Effector memory CD8-positive, alpha-beta T cell (primary cell): ENCODE results near the gene HOXB6.
A peak's percentile ranks its signal among the peaks of the same experiment; 100 is the strongest.

ENCODE experiments used
- ATAC-seq: fragments of 150-1000 bp; cut with Tn5 transposase; replicated peaks from 2 replicates; pipeline ENCODE4 v1.10.0; 2021; ENCODE audit warnings: mild to moderate bottlenecking, moderate library complexity
- DNase-seq, 3 experiments: peaks; one replicate each; pipeline ENCODE4 v3.0.0; 2021
- H3K27ac Mint-ChIP-seq, 2 donors: one replicate each; pipeline ENCODE4 v1.8.0; 2022; ENCODE audit warnings: mild to moderate bottlenecking in 2 of 2, mixed read lengths in 2 of 2, moderate library complexity in 2 of 2
- H3K27me3 Mint-ChIP-seq, 2 donors: one replicate each; pipeline ENCODE4 v1.8.0; 2022; ENCODE audit warnings: mixed read lengths in 2 of 2
- H3K36me3 Mint-ChIP-seq: one replicate; pipeline ENCODE4 v1.8.0; 2022; ENCODE audit warnings: mild to moderate bottlenecking, moderate library complexity, mixed read lengths; ENCODE audit not compliant: insufficient read depth
- H3K4me1 Mint-ChIP-seq, 2 donors: one replicate each; pipeline ENCODE4 v1.8.0; 2022; ENCODE audit warnings: low read depth in 2 of 2, mixed read lengths in 2 of 2
- H3K4me3 Mint-ChIP-seq, 2 donors: one replicate each; pipeline ENCODE4 v1.8.0; 2022; ENCODE audit warnings: mild to moderate bottlenecking in 2 of 2, mixed read lengths in 2 of 2, moderate library complexity in 2 of 2
- H3K9me3 Mint-ChIP-seq, 2 donors: one replicate each; pipeline ENCODE4 v1.8.0; 2022; ENCODE audit warnings: mixed read lengths in 2 of 2

HOXB6 gene

DNA sequence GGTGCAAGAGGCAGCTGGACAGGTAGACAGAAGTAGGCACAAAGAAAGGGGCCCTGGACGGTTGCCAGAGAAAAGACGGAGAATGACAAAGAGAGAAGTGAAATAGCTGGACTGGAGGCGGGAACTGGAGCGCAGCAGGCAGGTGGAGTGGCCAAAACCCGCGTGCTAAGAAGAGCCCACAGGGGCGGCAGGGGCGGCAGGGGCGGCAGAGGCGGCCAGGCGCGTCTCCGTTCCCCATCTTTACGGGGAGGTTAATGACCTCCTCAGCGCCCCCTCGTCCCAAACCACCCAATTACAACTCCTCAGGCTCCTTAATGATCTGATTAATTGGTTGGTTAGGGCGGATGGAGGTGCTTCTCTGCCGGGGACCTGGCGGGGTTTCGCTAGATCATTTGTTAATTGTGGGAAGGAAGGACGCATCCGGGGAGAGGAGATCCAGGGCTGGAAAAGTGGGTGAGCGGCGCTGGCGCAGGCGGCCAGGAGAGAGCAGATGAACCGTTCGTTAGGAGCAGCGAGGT lies 36.8 kb upstream of the HOXB6 start:
- Mint-ChIP-seq H3K36me3 (peaks cover 11% of the 10 kb centered on the region), H3K27me3 (peaks cover 64 to 100% of the 10 kb centered on the region in 2 donors), H3K4me1 (peaks cover 20 to 23% of the 10 kb centered on the region in 2 donors), H3K27ac (no peak overlapping the region), H3K4me3 (peak overlapping the region; percentile 1 to 55), H3K9me3 (no peaks in the 10 kb centered on the region)
- ATAC-seq (no peak), DNase-seq (no peak)

GRCh38 chr17:48640858-48641180 lies 36.0 kb upstream of the HOXB6 start:
- no peaks in the 10 kb centered on the region for H3K9me3 Mint-ChIP-seq
- peaks cover 18% of the 10 kb centered on the region in 2 donors for H3K4me1 Mint-ChIP-seq
- H3K36me3 Mint-ChIP-seq, result peaks cover 6% of the 10 kb centered on the region
- H3K27me3 Mint-ChIP-seq, result peaks cover 66 to 100% of the 10 kb centered on the region in 2 donors
- no peak overlapping the region for H3K27ac Mint-ChIP-seq
- no peak overlapping the region for H3K4me3 Mint-ChIP-seq
- ATAC-seq, result no peak
- DNase-seq, result no peak

- Mint-ChIP-seq H3K4me1 (peaks cover 15 to 17% of the 10 kb centered on the region in 2 donors), H3K27ac (no peak overlapping the region), H3K9me3 (no peaks in the 10 kb centered on the region), H3K27me3 (peaks cover 66 to 100% of the 10 kb centered on the region in 2 donors), H3K4me3 (no peak overlapping the region), H3K36me3 (peaks cover 6% of the 10 kb centered on the region)
- ATAC-seq, result no peak
- DNase-seq, result no peak
These were observed 35.4 kb upstream of the HOXB6 start for GRCh38 chr17:48639982-48640857.

GRCh38 chr17:48639136-48639535 lies 34.4 kb upstream of the HOXB6 start:
- no peak overlapping the region for H3K27ac Mint-ChIP-seq
- peaks cover 11 to 17% of the 10 kb centered on the region in 2 donors for H3K4me1 Mint-ChIP-seq
- no peak overlapping the region for H3K4me3 Mint-ChIP-seq
- H3K36me3 Mint-ChIP-seq, result peaks cover 9% of the 10 kb centered on the region
- no peaks in the 10 kb centered on the region for H3K9me3 Mint-ChIP-seq
- no peak for DNase-seq
- no peak for ATAC-seq
- peaks cover 69 to 100% of the 10 kb centered on the region in 2 donors for H3K27me3 Mint-ChIP-seq

DNA sequence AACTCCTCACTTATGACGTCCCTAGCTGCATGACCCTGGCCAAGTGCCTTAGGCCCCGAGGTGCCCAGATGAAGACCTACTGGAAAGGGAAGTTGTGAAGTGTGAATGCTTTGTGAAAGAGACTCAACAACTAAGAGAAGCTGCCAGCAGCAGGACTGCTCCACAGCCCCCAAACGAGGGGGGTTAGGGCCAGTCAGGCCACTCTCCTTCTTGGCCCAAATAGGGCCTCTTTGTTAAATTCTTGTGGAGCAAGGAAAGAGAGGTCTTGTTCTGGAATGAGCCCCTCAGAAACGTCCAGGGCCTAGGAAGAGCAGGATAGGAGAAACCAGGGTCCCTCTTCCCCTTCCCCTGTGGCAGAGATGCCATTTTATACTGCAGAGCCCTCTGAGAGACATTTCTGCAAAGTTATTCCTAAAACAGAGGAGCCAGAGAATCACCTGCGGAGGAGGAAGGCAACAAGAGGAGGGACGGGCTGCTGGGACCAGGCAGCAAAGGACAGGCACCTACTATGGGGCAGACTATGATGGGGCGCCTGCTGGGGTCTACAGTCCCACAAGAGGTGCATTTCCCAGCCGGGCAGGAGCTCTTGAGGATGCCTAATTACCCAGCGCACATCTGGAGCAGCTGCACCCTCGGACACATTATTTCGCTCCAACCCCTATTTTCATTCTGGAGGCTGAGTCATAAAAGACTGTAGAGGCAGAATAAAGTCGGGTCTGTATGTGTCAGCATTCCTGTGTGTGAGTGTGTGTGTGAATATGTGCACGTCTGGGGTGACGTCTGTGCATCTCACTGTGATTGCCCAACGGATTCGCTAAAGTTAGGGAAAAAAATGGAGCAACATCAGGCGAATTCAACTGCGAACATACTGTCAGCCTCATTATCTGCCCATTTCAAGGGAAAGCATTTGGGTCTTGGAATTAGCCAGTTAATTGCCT lies 32.8 kb upstream of the HOXB6 start:
- peaks cover 67 to 100% of the 10 kb centered on the region in 2 donors for H3K27me3 Mint-ChIP-seq
- no peak for DNase-seq
- no peak for ATAC-seq
- peaks cover 11 to 15% of the 10 kb centered on the region in 2 donors for H3K4me1 Mint-ChIP-seq
- no peaks in the 10 kb centered on the region for H3K9me3 Mint-ChIP-seq
- H3K27ac Mint-ChIP-seq, result no peak overlapping the region
- peaks cover 11% of the 10 kb centered on the region for H3K36me3 Mint-ChIP-seq
- peak overlapping the region in 1 of 2 donors; percentile 62 for H3K4me3 Mint-ChIP-seq

DNA sequence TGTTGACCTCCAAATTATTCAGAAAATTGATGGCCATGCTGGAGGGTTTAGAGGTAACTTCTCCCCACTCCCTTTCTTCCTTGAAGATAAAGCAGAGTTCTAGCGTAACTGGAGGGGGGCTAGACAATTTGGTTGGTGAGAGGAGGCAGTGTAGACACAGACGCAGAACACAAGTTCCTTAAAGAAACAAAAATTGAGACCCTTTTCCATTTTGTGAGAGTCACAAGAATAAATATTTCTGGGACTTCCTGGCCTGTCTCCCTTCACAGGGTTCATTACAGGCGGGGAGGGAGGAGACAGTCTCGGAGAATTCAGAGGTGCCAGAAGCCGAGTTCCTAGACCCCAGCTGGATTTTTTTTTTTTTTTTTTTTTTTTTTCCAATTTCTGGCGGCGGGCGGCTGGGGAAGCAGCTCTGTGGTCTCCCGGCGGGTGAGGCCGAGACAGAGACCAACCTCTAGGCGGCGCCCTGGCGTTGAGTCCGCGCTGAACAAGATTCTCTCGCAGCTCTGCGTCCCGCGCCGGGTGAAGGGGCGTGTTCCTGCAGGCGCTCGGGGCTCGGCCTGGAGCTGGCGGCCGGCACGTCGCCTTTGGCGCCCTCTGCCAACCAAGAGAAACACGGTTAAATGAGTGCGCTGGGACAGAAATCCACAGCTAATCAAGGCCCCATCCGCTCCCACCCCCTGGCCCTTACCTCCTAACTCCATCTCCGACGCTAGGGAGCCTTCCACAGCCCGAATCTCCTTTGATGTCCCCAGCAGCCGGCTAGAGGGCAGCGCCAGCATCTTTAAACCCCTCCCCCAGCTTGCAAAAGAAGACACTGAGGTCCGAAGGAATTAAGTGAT lies 31.6 kb upstream of the HOXB6 start:
- DNase-seq (peak; percentile 59 to 61 (median 60)), ATAC-seq (peak; percentile 91)
- H3K27ac Mint-ChIP-seq, result no peak overlapping the region
- peaks cover 11% of the 10 kb centered on the region for H3K36me3 Mint-ChIP-seq
- peak overlapping the region in 1 of 2 donors; percentile 62 for H3K4me3 Mint-ChIP-seq
- H3K4me1 Mint-ChIP-seq, result peaks cover 7 to 8% of the 10 kb centered on the region in 2 donors
- H3K27me3 Mint-ChIP-seq, result peaks cover 61 to 100% of the 10 kb centered on the region in 2 donors
- H3K9me3 Mint-ChIP-seq, result no peaks in the 10 kb centered on the region

- H3K4me1 Mint-ChIP-seq, result peaks cover 5 to 6% of the 10 kb centered on the region in 2 donors
- H3K27me3 Mint-ChIP-seq, result peaks cover 68 to 100% of the 10 kb centered on the region in 2 donors
- H3K9me3 Mint-ChIP-seq, result no peaks in the 10 kb centered on the region
- peaks cover 8% of the 10 kb centered on the region for H3K36me3 Mint-ChIP-seq
- DNase-seq (no peak), ATAC-seq (no peak)
- H3K27ac Mint-ChIP-seq, result no peak overlapping the region
- peak overlapping the region in 1 of 2 donors; percentile 53 for H3K4me3 Mint-ChIP-seq
These were observed 29.9 kb upstream of the HOXB6 start for GRCh38 chr17:48634493-48635208.

DNA sequence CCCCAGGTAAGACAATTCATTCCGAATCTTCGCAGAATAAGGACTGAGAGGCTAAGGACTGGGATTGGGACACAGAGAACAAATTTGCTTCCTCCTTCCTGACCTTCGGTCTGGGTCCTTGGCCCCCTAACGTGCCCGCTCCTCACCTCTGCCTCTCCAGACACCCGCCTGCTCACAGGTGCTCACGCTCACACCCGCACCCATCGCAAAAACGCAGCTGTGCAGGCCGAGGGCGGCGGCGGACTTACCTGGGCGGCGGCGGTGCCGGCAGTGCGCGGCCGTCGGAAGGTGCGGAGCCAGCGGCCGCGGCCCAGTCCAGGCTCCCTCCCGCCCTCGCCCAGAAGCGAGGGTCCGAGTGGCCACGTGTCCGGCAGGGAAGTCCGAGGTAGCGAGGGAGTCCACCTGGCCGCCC lies 28.5 kb upstream of the HOXB6 start:
- Mint-ChIP-seq H3K36me3 (peaks cover 8% of the 10 kb centered on the region), H3K27ac (no peak overlapping the region), H3K9me3 (no peaks in the 10 kb centered on the region), H3K27me3 (peaks cover 78 to 100% of the 10 kb centered on the region in 2 donors), H3K4me1 (peaks cover 5 to 6% of the 10 kb centered on the region in 2 donors), H3K4me3 (peak overlapping the region in 1 of 2 donors; percentile 37)
- no peak for ATAC-seq
- DNase-seq, result no peak

DNA sequence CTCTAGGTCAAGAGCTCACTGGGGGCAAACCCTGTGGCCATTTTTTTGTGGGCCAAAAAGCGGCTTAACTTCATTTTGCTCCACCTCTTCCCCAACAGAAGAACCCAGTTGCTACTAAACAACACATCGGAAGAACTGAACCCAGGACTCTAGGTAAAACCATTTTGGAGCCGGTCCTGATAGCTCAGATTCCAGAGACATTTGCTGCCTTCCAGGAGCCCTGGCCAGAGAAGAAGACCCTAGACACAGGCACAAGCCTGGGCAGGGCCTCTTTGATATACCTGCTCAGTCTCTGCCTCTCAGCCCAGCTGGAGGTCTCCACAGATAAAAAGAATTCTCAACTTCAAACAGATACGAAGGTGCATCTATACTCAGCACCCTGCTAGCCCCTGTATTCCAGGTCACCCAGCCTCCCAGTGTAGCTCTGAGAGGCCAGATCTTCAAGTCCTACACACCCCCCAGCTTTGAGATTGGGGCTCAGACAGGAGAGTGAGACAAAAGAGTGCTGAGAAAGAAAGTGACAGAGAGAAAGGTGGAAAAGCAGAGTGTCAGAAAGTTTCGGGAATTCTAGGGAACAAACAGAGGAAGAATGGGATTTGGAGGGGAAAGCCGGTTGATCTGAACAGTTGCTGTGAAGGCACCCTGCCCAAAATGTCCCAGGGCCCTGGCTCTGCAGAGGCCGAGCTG lies 27.9 kb upstream of the HOXB6 start:
- Mint-ChIP-seq H3K36me3 (peaks cover 8% of the 10 kb centered on the region), H3K27me3 (peaks cover 80 to 100% of the 10 kb centered on the region in 2 donors), H3K4me1 (peaks cover 5 to 6% of the 10 kb centered on the region in 2 donors), H3K4me3 (peak overlapping the region in 1 of 2 donors; percentile 37), H3K27ac (no peak overlapping the region), H3K9me3 (no peaks in the 10 kb centered on the region)
- ATAC-seq, result no peak
- DNase-seq, result no peak

GRCh38 chr17:48631693-48632578 lies 27.1 kb upstream of the HOXB6 start:
- Mint-ChIP-seq H3K9me3 (no peaks in the 10 kb centered on the region), H3K36me3 (peaks cover 8% of the 10 kb centered on the region), H3K27me3 (peaks cover 80 to 100% of the 10 kb centered on the region in 2 donors), H3K4me1 (peaks cover 6% of the 10 kb centered on the region in 2 donors), H3K27ac (no peak overlapping the region), H3K4me3 (no peak overlapping the region)
- no peak for DNase-seq
- no peak for ATAC-seq
